HG02884 (cell line): ENCODE measurements around the gene AGAP1.

Experiments used
- ATAC-seq: cut with Tn5 transposase; IDR thresholded peaks from one replicate; pipeline ENCODE4 v1.9.1; 2021; ENCODE audit warnings: mild to moderate bottlenecking, moderate library complexity; ENCODE audit not compliant: unreplicated experiment

The AGAP1 gene

DNA sequence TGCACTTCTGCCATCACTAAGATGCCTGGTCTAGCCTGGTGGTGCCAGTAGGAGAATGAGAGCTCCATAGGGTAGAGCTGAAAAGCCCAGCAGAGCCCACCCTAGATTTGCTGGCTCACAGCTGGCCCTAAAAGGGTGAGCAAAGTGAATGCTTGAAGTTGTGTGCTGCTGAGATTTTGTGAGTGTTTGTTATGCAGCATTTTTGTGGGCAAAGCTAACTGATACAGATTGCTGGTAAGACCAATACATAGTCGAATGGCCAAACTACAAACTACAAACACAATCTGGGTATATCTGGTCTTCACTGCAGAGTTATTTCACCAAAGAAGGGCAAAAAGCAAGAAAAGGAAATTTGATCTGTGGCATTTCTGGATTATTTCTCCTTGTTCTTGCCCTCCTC, 7.1 kb upstream of the AGAP1 start:
- ATAC-seq = no peak

DNA sequence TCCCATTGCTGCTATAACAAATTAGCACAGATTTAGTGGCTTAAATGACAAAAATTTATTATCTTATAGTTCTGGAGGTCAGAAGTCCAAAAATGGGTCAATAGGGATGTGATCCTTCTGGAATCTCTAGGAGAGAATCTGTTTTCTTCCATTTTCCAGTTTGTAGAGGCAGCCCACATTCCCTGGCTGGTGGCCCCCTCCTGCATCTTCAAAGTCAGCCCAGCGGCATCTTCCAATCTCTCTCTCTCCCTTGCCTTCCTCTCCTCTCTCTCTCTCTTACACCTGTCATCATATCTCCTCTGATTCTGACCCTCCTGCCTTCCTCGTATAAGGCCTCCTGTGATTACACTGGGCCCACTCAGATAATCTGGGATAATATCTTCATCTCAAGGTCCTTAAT, 3.9 kb upstream of the AGAP1 start:
- no peak for ATAC-seq

DNA sequence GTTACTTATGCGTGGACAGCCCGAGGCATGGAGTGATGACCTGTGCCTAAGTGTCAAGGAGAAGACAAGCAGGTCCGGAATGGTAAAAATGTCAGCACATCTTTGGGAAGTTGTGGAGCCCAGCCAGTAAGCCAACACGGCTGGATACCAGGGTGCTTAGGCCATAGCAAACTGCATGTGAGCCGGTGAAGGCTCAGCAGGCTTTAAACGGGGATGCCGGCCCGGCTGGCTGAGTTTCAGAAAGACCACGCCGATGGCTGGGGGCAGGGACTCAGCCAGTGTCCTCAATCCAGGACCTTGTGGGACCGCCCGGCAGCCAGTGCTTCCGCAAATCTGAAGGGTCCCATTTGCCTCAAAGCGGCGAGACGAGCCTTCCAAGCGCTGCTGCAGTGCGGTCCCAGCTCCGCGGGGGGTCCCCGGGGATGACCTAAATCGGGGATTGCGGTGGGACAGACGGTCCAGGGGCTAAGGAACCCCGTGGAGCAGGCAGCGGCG, 946 bp upstream of the AGAP1 start:
- no peak for ATAC-seq

DNA sequence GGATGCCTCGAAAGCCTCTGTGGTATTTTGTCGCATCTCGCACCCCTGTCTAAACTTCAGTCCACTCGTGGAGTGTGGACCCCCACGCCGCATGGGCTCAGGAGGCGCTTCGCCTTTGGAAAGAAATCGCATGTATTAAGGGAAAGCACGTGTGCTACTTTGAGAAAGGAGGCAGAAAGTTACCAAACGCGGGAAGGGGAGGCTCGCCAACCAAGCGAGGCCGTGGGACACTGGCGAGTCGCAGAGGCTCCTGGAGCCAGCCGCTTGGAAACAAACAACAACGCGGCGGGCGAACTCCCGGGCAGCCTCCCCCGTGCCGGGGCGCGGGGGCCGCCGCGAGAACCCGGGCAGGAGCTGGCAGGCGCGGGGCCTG, 455 bp upstream of the AGAP1 start:
- no peak for ATAC-seq

DNA sequence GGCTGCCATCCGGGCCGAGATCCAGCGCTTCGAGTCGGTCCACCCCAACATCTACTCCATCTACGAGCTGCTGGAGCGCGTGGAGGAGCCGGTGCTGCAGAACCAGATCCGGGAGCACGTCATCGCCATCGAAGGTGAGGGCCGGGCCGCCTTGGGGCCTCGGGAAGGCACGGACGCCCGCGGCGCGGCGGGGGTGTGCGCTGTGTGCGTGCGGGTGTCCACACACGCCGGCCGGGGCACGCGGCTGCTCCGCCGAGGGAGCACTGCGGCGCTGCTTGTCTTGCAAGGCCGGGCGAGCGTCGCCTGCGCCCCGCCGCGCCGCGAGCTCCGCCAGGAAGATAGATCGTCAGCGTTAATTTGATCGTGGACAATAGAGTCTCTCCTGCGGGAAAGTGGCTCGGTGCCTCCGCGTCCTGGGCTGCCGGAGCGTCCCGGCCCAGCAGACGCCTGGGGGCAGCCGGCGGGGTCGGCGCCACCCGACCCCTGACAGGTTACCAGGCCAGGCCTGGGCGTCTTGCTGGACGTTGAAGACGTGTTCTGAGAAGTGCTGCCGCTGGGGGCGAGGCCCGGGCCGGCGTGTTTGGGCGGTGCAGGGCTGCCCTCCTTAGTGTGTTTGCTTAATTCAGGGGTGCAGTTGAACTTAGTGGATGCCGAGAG, 1.0 kb downstream of the AGAP1 start:
- ATAC-seq = no peak

DNA sequence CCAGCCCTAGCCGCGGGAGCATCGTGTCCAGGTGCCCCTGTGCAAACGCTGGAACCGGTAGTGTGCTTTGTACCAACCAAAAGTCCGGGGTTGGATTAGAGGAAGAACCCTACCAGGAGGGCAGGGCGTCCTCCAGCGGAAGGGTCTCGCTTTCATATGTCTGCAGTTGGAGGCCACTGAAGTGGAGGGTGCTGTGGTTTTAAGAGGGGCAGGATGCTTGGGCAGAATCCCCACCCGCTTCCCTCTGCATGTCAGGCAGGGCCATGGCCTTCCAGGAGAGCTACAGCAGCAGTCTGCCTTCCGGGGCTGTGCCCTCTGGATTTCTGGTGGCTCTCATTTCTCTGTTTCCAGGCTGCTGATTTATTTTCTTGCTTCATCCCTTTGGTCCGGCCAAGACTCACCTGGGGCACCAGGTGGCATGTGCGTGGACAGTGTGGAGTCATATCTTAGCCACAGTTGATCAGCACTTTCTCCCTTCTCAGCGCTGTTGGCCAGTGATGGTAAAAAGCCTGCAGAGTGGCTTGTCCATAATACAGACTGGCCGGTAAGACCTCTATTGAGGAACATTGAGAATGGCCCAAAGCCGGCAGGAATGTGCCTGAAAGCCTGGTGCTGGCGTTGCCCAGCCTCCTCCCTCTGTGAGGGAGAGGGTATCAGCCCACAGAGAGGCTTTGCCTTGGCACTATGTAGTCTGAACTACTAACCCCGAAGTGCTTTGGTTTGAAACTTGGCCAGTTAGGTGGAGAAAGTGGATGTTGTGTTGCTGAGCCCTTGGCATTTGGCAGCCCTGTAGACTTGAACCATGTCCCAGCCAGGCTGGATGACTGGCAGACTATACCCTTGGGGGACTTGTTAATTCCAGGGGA, 1.8 kb downstream of the AGAP1 start:
- no peak for ATAC-seq

DNA sequence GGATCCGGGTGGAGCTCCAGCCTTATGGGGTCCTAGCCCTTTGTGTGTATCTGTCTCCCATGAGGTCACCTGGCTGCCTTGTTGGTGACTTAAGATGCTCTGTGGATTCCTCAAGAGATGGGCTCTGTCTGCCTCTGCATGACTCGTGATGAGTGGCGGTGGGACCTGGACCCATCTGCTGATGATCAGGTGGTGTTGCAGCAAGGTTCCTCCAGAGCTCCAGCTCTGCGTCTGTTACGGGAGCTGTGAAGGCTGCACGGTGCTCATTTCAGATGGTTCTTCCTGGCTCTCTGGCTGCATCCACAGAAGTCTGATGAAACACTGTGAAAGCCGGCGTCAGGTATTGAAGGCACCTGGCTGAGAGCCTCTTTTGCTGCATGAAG, 2.4 kb downstream of the AGAP1 start:
- ATAC-seq = no peak

DNA sequence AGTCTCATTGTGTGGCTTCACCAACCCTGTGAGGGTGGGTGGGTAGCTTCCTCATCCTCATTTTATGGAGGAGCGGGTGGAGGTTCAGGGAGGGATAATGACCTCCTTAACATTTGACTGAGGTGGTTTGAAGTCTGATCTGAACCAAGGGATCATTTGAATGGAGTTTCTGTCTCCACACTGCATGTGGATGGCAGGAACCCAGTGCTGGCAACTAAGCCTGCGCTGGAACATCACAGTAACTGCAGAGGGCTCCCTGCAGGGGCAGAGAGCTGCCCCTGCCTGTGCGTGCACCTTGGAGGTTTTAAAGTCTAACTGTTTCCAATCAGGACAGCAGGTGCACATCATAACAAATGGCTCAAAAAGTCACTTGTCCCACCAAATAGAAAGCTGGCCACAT, 3.3 kb downstream of the AGAP1 start:
- no peak for ATAC-seq

DNA sequence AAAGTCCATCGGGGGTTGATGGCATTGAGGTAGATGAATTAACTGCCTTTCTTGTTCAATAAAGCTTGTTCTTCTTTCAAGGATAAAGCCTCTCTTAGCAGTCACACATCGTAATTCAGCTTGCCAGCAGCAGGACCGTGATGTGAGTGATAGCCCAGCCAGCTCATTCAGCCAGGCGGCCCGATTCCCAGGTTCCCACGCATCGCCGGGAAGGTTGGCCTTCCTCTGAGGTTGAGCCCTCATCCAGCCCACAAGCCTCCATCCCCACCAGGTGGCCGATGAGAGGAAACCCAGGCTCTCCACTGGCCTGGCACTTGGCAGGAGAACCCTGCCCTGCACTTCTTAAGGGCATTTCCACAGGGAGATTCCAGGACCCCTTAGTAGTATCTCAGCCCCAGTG, 4.7 kb downstream of the AGAP1 start:
- ATAC-seq = no peak

DNA sequence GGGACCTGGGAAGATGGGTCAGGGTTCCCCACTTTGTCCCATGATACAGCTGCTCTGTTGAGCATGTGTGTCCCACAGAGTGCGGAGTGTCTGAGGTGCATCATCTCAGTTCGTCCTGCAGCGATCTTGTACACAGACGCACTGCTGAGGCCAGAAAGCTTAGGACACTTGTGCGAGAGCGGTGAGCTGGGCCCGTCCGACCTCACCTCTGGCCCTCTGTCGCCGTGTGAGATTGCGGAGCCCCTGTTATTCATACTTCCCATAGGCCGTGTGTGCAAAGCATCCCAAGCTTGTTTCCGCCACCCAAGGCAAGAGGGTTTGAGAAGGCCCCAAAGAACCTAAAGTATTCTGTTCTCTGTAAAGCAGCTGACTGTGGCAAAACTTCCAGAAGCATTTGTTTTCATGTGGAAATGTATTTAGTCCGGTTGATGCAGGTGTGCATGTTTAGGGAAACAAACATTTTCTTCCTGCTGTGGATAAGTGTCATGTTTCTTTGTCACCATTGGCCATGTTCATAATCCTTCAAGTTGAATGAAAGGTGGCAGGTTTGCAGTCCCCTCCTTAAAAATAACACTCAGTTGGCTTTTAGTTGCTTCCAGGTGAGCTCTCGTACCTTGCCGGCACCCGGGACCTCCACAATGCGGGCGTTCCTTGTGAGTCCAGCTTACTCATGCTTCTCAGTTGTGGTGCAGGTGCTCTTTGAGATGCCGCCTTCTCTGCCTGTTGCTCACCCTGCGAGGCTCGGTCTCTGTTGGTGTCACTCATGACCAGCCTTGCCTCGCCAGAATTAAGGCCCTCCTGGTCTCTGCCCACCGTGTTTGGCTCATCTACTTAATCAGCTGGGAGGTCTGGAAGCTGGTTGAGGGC, 5.3 kb downstream of the AGAP1 start:
- ATAC-seq = no peak

DNA sequence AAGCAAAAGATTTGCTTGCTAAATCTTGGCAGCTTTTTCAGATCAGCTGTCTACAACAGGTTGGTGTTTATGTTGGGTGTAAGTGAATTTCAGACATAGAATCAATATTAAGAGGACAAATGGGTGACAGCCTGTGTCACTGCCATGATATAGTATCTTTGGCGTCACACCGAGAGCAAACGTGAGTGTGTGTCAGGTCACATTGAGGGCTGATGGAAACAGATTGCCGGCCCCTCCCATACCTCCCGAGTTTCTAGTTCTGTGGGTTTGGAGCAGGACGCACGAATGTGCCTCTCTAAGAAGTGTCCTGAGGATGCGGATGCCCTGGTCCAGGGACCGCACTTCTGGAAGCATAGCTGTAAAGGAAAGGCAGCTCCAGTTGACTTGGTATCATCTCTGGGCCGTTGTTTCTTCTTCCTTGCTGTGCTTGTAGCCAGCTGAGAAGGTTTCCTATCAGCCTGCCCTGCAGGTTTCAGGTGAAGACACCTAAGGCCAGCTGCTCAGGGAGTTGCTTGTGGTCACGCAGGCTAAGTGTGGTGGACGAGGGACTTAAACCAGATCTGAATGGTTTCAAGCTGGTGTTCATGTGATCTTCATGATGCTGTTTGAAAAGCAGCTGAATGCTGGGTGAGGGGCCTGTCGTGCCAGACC, 6.4 kb downstream of the AGAP1 start:
- ATAC-seq = no peak

DNA sequence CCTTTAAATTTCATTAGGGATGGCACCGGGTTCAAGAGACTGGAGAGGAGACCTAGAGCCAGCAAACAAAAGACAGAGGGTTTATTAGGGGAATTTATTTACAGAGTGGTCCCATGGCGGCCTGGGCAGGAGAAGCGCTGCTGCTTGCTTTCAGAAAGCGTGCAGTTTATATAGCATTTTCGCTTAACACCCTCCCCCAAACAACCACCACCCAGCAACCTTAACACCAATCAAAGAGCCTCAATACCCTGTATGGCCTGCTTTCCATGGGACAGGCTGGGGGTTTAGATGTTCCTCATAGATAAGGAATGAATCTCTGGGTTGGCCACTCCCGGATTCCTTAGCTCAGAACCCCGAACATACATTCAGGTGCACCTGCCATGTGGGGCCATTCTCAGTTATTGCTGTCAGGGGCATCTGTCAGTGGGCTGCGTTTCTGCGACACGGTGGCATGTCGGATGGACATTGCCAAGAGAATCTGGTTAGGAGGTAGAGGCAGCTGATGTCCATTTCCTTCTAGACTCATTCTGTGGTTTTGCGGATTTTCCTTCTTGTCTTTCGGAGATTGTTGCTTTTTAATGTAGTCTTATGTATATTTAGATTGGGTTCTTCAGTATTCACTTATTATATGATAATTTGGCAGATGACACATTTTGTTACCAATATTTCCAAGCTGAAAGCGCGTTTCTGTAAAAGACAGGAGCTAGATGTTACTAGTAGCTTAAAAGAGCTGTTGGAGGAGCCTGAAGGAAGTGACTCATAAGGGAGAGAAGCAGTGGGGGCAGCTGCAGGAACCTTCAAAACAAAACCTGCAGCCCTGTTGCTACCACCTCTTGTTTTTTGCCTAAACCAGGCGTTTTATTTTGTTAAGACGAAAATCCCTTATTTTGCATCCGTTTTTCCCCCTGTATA, 7.2 kb downstream of the AGAP1 start:
- no peak for ATAC-seq

DNA sequence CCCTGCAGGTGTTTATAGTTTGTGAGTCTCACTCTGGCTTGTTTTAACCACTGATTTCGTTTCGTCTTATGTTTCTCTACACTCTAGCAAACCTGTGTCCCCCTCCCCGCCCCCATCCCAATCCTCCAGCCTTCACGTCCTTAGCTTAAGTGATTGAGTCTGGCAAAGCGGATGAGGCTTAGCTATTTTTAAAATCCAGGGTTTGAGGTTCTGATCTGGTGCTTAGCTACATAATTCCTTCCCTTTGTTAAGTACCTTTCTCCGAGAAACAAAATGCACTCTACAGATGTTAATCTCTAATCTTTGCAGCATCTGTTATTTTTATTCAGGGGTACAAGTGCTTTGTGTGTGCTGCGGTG, 7.8 kb downstream of the AGAP1 start:
- ATAC-seq = no peak

DNA sequence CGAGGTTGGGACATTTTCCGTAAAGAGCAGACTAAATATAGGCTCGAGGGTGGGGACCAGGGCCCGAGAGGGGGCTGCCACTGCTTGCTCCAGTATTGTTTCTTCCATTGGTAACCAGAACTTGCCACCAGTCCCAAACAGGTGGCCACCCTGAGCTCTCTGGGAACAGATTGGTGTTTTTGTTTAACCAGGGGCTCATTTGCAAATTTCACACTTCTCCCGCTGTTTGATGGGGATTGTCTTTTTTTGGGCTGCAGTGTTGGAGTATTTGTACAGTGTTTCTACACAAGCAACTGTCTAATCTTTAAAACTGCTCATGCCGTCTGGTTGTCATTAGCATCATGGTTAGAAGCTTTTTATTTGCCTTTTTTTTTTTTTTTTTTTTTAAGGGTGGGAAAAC, 8.5 kb downstream of the AGAP1 start:
- ATAC-seq = no peak

DNA sequence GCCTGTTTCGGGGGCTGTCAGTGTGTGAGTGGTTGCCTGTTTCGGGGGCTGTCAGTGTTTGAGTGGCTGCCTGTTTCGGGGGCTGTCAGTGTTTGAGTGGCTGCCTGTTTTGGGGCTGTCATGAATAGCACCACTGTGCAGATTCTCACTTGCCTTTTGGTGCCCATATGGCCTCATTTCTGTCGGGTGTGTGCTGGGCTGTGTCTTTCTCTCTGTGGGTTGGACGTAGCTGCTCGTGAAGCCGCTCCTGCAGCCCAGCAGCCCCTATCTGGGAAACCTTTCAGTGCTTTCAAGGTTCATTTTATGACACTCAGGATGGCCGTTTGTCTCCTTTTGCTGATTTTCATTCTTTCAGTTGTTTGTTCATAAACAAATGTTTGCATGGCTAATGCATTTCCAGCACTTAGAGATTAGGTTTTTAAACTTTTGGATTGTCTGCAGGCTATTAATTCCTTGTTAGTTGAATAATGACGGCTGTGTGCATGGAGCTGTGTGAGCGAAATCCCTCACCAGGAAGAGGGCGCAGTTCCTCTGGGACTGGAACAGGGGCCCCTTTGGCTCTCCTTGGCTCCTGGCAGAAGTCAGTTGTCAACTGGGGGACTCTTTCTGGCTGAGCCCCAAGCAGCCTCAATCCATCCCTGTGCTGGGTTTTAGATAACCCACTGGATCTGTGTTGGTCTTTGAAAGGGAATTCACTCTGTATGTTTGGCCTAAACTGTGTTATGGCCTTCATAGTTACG, 10.8 kb downstream of the AGAP1 start:
- ATAC-seq = no peak

DNA sequence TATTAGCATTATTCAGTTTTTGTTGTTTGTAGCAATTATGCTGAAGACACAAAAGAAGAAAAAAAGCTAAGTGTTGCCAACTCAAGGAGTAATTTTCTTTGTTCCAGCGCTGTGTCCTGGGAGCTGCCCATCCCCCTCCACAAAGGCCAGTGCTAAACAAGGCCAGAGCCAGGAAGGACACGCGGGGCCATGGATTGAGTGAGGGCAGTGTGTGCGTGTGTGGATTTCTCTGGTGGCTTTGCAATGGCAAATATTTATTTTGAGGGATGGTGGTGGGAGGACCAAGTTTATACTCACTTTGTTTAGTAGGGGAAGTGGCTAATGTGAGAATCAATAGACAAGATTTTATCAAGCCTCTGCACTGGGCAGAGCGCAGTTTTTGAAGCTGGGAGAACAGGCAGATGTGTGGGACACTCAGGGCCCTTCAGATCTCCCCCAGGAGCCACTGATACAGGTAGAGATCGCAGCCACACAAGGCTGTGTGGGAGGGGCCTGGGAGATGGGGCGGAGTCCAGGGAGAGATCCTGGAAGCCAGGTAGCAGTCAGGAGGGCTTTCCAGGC, 11.4 kb downstream of the AGAP1 start:
- ATAC-seq = no peak

DNA sequence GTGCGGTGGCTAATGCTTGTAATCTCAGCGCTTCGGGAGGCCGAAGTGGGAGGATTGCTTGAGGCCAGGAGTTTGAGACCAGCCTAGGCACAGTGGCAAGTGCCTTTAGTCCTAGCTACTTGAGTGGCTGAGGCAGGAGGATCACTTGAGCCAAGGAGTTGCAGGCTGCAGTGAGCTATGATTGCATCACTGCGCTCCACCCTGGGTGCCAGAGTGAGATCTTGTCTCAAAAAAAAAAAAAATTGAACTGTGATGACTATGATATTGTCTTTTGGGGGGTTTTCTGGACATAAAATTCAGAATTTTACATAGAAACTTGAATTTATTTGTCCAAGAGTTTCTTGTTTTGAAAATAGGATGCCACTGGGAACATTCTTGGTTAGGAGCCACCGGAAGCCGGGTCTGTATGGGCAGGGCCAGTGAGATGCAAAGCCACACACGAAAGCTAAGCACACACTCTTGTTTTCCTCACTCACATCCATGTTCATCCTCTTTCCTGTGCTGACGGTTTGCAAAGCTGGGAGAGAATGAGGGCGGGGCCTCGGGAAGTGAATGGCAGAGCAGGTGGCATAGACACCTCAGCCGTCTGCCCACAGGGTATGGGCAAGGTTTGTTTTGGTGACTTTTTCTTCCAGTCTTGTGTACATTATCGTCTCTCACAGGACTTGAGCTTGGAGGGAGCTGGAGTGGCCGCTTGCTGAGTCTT, 12.6 kb downstream of the AGAP1 start:
- no peak for ATAC-seq

DNA sequence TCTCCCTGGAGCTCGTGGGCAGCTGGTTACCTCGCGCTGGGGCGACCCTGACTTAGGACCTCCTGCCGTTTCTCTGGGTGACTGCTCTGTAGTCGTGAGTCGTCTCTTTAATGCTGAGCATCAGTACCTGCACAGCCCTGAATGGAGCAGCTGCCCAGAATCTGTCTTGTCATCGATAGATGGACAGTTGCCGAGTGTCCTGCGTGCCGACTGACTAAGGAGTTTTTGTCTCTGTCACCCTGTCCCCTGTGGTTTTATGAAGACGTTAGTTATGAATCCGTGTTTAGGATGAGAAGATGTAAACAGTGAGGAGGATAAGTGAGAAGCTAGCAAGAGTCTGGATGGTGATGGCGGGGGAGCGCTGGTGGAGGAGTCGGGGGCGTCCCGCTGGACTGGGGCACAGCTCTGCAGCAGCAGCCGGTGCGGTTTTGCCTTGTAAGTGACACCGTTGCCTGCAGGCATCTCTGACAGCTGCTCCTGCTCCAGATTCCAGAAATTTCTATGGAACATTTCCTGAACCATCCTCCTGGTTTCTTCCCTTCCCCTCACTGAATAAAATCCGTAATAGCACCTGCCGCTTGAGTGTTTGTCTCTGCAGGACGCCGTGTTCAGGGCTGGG, 13.3 kb downstream of the AGAP1 start:
- ATAC-seq = no peak
